Transverse colon (tissue), 4 donors: Measurements from ENCODE around the gene CRISPLD2. TPM values are rescaled to one million over a fixed set of nuclear protein-coding genes. Genes with fewer than 3 reads are reported as not detected.
A peak's percentile ranks its signal among the peaks of the same experiment; 100 is the strongest.
"Not testable (repeated sequence)": the region's sequence is repeated elsewhere in the genome, so short reads cannot be mapped to it uniquely, and the experiment has no call there.

Experiments
- DNase-seq: peaks from one replicate; pipeline ENCODE4 v3.0.0-alpha.2; 2019
- H3K27ac ChIP-seq, 4 donors: fragments of 200-600 bp; sonication (generic); 2 replicates each; pipeline ENCODE4 v1.5.1; 2016 to 2018; ENCODE audit warnings: inconsistent platforms in 4 of 4
- H3K27me3 ChIP-seq: fragments of 200-600 bp; sonication (generic); 2 replicates; pipeline ENCODE4 v1.5.1; 2017; ENCODE audit warnings: inconsistent platforms
- H3K36me3 ChIP-seq, 4 donors: fragments of 200-600 bp; sonication (generic); 2 replicates each; pipeline ENCODE4 v1.5.1; 2017 to 2019; ENCODE audit warnings: inconsistent platforms in 4 of 4
- H3K4me1 ChIP-seq, 4 donors: fragments of 200-600 bp; sonication (generic); 2 replicates each; pipeline ENCODE4 v1.5.1; 2017 to 2020; ENCODE audit warnings: inconsistent platforms in 4 of 4
- H3K4me3 ChIP-seq, 4 donors: fragments of 200-600 bp; sonication (generic); 1 replicate in 1 of 4; 2 replicates in 3 of 4; pipeline versions ENCODE4 v1.5.1 to v1.6.1; 2017 to 2019; ENCODE audit warnings: inconsistent platforms in 4 of 4
- H3K9me3 ChIP-seq, 2 donors: fragments of 200-600 bp; sonication (generic); 2 replicates each; pipeline ENCODE4 v1.5.1; 2017 to 2019; ENCODE audit warnings: inconsistent platforms in 2 of 2
- EP300 ChIP-seq: sonication (generic); formaldehyde crosslinking; IDR thresholded peaks from one replicate; pipeline ENCODE4 v1.6.1; 2017; ENCODE audit warnings: antibody characterized with exemption, low read depth
- POLR2A ChIP-seq: fragments of 450-650 bp; IDR thresholded peaks from one replicate; pipeline ENCODE4 v1.6.1; 2016; ENCODE audit warnings: antibody characterized with exemption, mild to moderate bottlenecking, moderate library complexity
- POLR2AphosphoS5 ChIP-seq, 3 donors: sonication (generic); formaldehyde crosslinking; IDR thresholded peaks; one replicate each; pipeline ENCODE4 v1.6.1; 2016; ENCODE audit warnings: antibody characterized with exemption in 3 of 3
- WGBS, 2 donors: methylation state at CpG; one replicate each; pipeline ENCODE4 v1.1.5; 2018; ENCODE audit warnings: low coverage in 1 of 2; 5-methylcytosine and 5-hydroxymethylcytosine counted together
- in situ Hi-C, 4 donors: fragments of 200-750 bp; cut with MboI; loops; one replicate each; pipeline versions ENCODE4 v1.15.0 to v1.15.1; 2017; ENCODE audit warnings: low sequenced_read_pairs in 3 of 4, low pct_ligation_motif_present in 1 of 4, low pct_unique_long_range_greater_than_20kb in 1 of 4
- intact Hi-C: fragments of 100-400 bp; cut with DNase I; formaldehyde crosslinking; loops from one replicate; pipeline ENCODE4 v1.15.1; 2023; ENCODE audit warnings: low total_unique reads
- total RNA-seq, 4 donors: library from RNA; depleted of rRNA; stranded (reverse); fragments of >200 nt; gene quantifications; one replicate each; pipeline ENCODE4 v1.1.0, GENCODE V29; 2016
- TF ChIP-seq, protein P1 (sequence below), 5 experiments: fragments of 200-600 bp in 3 of 5; fragments of 450-650 bp in 2 of 5; sonication (generic) in 3 of 5; IDR thresholded peaks; 1 replicate in 2 of 5; 2 replicates in 3 of 5; pipeline ENCODE4 v1.5.1; 2016 to 2017; ENCODE audit warnings: antibody characterized with exemption in 5 of 5, inconsistent platforms in 3 of 5, mild to moderate bottlenecking in 2 of 5, moderate library complexity in 1 of 5

CRISPLD2 gene
- total RNA-seq, 4 donors from 2014 or later, result 53.4 to 326 (median 71.0) TPM

DNA sequence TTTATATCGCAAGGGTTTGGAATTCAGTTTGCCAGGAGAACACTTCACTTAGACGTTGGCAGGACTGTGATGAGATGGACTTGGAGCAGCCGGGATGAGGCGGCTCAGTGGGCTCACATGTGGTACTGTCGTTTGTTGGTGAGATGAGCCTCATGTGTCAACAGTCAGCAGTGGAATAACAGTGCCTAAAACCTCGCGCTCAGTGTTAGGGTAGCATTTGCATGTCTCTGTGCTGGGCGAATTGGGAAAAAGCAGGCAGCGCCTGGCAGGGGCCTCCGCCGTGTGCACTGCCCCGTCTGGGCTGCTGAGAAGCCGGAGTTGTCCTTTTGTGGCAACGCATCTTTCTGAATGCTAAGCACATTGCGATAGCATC lies 49.7 kb downstream of the CRISPLD2 start:
- Histone ChIP-seq H3K4me1 (peaks cover 0 to 4% (median 0%) of the 10 kb centered on the region in 4 donors), H3K27me3 (no peaks in the 10 kb centered on the region), H3K4me3 (no peak overlapping the region), H3K9me3 (no peaks in the 10 kb centered on the region), H3K36me3 (no peaks in the 10 kb centered on the region), H3K27ac (no peak overlapping the region)
- 85 to 89% methylated on average over 4 to 15 of the region's 15 CpGs for WGBS, 2 donors
- DNase-seq, result no peak
- intact Hi-C loops, result no loop called here
- in situ Hi-C loops, result no loop called here
- TF ChIP-seq POLR2AphosphoS5 (IDR thresholded peaks at IDR 0.05) (peak in 1 of 3 donors; percentile 10), POLR2A (no peak), EP300 (no peak)
- TF ChIP-seq, protein P1, sequence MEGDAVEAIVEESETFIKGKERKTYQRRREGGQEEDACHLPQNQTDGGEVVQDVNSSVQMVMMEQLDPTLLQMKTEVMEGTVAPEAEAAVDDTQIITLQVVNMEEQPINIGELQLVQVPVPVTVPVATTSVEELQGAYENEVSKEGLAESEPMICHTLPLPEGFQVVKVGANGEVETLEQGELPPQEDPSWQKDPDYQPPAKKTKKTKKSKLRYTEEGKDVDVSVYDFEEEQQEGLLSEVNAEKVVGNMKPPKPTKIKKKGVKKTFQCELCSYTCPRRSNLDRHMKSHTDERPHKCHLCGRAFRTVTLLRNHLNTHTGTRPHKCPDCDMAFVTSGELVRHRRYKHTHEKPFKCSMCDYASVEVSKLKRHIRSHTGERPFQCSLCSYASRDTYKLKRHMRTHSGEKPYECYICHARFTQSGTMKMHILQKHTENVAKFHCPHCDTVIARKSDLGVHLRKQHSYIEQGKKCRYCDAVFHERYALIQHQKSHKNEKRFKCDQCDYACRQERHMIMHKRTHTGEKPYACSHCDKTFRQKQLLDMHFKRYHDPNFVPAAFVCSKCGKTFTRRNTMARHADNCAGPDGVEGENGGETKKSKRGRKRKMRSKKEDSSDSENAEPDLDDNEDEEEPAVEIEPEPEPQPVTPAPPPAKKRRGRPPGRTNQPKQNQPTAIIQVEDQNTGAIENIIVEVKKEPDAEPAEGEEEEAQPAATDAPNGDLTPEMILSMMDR (IDR thresholded peaks at IDR 0.05), result no peak

- H3K4me3 ChIP-seq, H3K36me3 ChIP-seq, H3K27ac ChIP-seq, in situ Hi-C loops, H3K4me1 ChIP-seq, DNase-seq, H3K27me3 ChIP-seq, H3K9me3 ChIP-seq: not testable (repeated sequence)
- intact Hi-C loops, result loop anchor here (5.0 kb wide), 1 partner anchor 901 kb away; no protein-coding TSS in a partner anchor
- 73 to 85% methylated on average over 3 to 17 of the region's 17 CpGs for WGBS, 2 donors
These were observed 53.2 kb downstream of the CRISPLD2 start for GRCh38 chr16:84872971-84873370.

DNA sequence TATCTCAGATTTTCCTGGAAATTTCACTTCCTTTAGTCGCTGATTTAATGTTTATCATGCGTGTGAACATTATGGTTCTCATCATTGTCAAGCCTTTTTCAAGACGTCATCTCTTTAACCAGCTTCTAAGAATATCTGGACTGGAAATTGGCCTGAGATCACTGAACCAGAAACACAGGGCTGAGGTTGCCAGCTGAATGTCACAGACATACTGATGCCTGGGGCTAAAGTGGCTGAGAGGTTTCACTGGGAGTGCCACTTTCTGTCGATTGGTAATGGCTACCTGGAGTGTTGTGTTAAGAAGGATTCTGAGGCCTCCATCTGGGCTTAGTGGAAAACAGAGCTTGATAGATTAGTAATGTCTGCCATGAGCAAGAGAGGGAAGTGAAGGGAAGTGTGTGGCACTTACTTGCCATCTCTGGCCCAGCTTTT lies 54.2 kb downstream of the CRISPLD2 start:
- in situ Hi-C loops (no loop called here), intact Hi-C loops (loop anchor here (5.0 kb wide), 1 partner anchor 902 kb away; no protein-coding TSS in a partner anchor)
- DNase-seq, result no peak
- no peak overlapping the region for H3K4me3 ChIP-seq
- H3K4me1 ChIP-seq, result no peaks in the 10 kb centered on the region
- 67 to 74% methylated on average over 4 of the region's 4 CpGs for WGBS, 2 donors
- H3K9me3 ChIP-seq, result no peaks in the 10 kb centered on the region
- H3K36me3 ChIP-seq, result no peaks in the 10 kb centered on the region
- TF ChIP-seq POLR2A (no peak), POLR2AphosphoS5 (IDR thresholded peaks at IDR 0.05) (no peak), EP300 (no peak)
- TF ChIP-seq, protein P1 (IDR thresholded peaks at IDR 0.05), result no peak
- no peak overlapping the region for H3K27ac ChIP-seq
- no peaks in the 10 kb centered on the region for H3K27me3 ChIP-seq

GRCh38 chr16:84874553-84874952 lies 54.8 kb downstream of the CRISPLD2 start:
- Histone ChIP-seq H3K9me3 (no peaks in the 10 kb centered on the region), H3K27me3 (no peaks in the 10 kb centered on the region), H3K27ac (no peak overlapping the region), H3K4me1 (no peaks in the 10 kb centered on the region), H3K36me3 (no peaks in the 10 kb centered on the region), H3K4me3 (no peak overlapping the region)
- intact Hi-C loops, result loop anchor here (5.0 kb wide), 1 partner anchor 902 kb away; no protein-coding TSS in a partner anchor
- WGBS, 2 donors, result 79 to 86% methylated on average over 4 to 5 of the region's 5 CpGs
- in situ Hi-C loops, result no loop called here
- TF ChIP-seq, protein P1 (IDR thresholded peaks at IDR 0.05), result no peak
- TF ChIP-seq POLR2AphosphoS5 (IDR thresholded peaks at IDR 0.05) (no peak), POLR2A (no peak), EP300 (no peak)
- no peak for DNase-seq

DNA sequence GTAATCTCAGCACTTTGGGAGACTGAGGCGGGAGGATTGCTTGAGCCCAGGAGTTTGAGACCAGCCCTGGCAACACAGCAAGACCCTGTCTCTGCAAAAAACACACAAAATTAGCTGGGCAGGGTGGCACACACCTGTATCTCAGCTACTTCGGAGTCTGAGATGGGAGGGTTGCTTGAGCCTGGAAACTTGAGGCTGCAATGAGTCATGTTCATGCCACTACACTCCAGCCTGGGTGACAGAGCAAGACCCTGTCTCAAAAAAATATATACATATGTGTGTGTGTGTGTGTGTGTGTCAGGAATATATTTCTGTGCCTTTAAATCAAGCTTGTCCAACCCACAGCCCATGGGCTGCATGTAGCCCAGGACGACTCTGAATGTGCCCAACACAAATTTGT lies 55.2 kb downstream of the CRISPLD2 start:
- in situ Hi-C loops, result no loop called here

More for the DNA sequence above, 55.2 kb downstream of the CRISPLD2 start:
- no peak for DNase-seq
- H3K9me3 ChIP-seq, result no peaks in the 10 kb centered on the region
- no peaks in the 10 kb centered on the region for H3K4me1 ChIP-seq
- no peaks in the 10 kb centered on the region for H3K27me3 ChIP-seq
- no peak overlapping the region for H3K27ac ChIP-seq
- TF ChIP-seq POLR2A, result no peak
- no peak for TF ChIP-seq EP300
- no peak for TF ChIP-seq POLR2AphosphoS5 (IDR thresholded peaks at IDR 0.05)
- TF ChIP-seq, protein P1 (IDR thresholded peaks at IDR 0.05), result no peak
- intact Hi-C loops, result loop anchor here (5.0 kb wide), 1 partner anchor 903 kb away; no protein-coding TSS in a partner anchor
- H3K36me3 ChIP-seq, result no peaks in the 10 kb centered on the region
- 55 to 76% methylated on average over 2 to 3 of the region's 3 CpGs for WGBS, 2 donors
- no peak overlapping the region for H3K4me3 ChIP-seq
